T-helper 2 cell treated with Interferon-gamma antibody and Interleukin-4, amounts not matched to agents 5 μg/mL and 100 μg/mL, for 36 hours (primary cell): ENCODE measurements around the gene ADAMTS17.

Experiments
- DNase-seq: peaks from one replicate; pipeline ENCODE4 v3.0.0; 2021; ENCODE audit warnings: low spot score
- H3K27ac Mint-ChIP-seq: one replicate; pipeline ENCODE4 v1.8.0; 2021; ENCODE audit warnings: mild to moderate bottlenecking, mixed read lengths
- H3K27me3 Mint-ChIP-seq: one replicate; pipeline ENCODE4 v1.8.0; 2021; ENCODE audit warnings: low read depth, mixed read lengths
- H3K36me3 Mint-ChIP-seq: one replicate; pipeline ENCODE4 v1.8.0; 2021; ENCODE audit warnings: low read depth, mixed read lengths
- H3K4me1 Mint-ChIP-seq: one replicate; pipeline ENCODE4 v1.8.0; 2021; ENCODE audit warnings: low read depth, mixed read lengths
- H3K4me3 Mint-ChIP-seq: one replicate; pipeline ENCODE4 v1.8.0; 2022; ENCODE audit warnings: mild to moderate bottlenecking, moderate library complexity, mixed read lengths
- H3K9me3 Mint-ChIP-seq: one replicate; pipeline ENCODE4 v1.8.0; 2021; ENCODE audit warnings: mixed read lengths

The ADAMTS17 gene

DNA sequence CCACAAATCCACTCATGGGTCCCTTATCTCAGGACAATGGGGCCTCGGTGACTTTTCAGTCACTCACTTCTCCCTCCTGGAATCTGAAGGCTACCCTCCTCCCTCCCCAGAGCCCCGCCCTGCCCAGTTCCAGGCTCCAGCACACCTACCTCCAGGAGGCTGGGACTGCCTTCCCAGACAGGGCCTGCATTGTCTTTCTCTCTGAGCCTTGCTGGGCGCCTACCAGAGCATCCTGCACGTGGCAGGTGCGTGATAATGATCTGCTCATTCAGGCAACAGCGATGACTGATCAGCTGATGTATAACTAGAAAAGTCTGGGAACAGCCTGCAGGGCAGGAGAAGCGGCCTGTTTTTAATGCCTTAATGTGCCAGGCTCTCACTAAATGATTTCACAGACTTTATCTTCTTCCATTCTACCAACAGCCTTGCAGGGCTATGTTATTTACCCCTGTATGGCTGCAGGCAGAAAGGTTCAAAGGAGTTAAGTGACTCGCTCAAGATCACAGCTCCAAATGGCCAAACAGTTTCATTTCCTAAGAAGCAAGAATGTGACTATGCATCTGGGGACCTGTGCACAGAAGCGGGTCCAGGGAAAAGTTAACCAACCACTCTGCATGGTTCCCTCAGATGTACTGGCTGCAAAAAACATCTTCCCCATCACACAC, 6.3 kb downstream of the ADAMTS17 start:
- Mint-ChIP-seq H3K4me3 (no peak overlapping the region), H3K27ac (no peak overlapping the region)

GRCh38 chr15:100334905-100335304, 6.9 kb downstream of the ADAMTS17 start:
- H3K4me3 Mint-ChIP-seq, result no peak overlapping the region
- H3K4me1 Mint-ChIP-seq, result peaks cover 29% of the 10 kb centered on the region
- no peak overlapping the region for H3K27ac Mint-ChIP-seq
- peaks cover 22% of the 10 kb centered on the region for H3K27me3 Mint-ChIP-seq
- H3K36me3 Mint-ChIP-seq, result no peaks in the 10 kb centered on the region
- H3K9me3 Mint-ChIP-seq, result no peaks in the 10 kb centered on the region
- no peak for DNase-seq

More for the DNA sequence above, 6.3 kb downstream of the ADAMTS17 start:
- Mint-ChIP-seq H3K4me1 (peaks cover 24% of the 10 kb centered on the region), H3K9me3 (no peaks in the 10 kb centered on the region), H3K36me3 (no peaks in the 10 kb centered on the region), H3K27me3 (peaks cover 27% of the 10 kb centered on the region)
- DNase-seq, result no peak

- Mint-ChIP-seq H3K27me3 (peaks cover 19% of the 10 kb centered on the region), H3K27ac (no peak overlapping the region), H3K4me3 (no peak overlapping the region), H3K36me3 (no peaks in the 10 kb centered on the region), H3K4me1 (peaks cover 34% of the 10 kb centered on the region), H3K9me3 (no peaks in the 10 kb centered on the region)
- DNase-seq, result no peak
These were observed 7.3 kb downstream of the ADAMTS17 start for GRCh38 chr15:100334456-100334855.

- no peak for DNase-seq
- H3K9me3 Mint-ChIP-seq, result no peaks in the 10 kb centered on the region
- H3K27me3 Mint-ChIP-seq, result peaks cover 15% of the 10 kb centered on the region
- H3K27ac Mint-ChIP-seq, result no peak overlapping the region
- no peaks in the 10 kb centered on the region for H3K36me3 Mint-ChIP-seq
- H3K4me1 Mint-ChIP-seq, result peaks cover 35% of the 10 kb centered on the region
- no peak overlapping the region for H3K4me3 Mint-ChIP-seq
These were observed 7.8 kb downstream of the ADAMTS17 start for GRCh38 chr15:100334015-100334414.

- no peaks in the 10 kb centered on the region for H3K36me3 Mint-ChIP-seq
- DNase-seq, result no peak
- no peak overlapping the region for H3K4me3 Mint-ChIP-seq
- H3K4me1 Mint-ChIP-seq, result peaks cover 35% of the 10 kb centered on the region
- no peak overlapping the region for H3K27ac Mint-ChIP-seq
- no peaks in the 10 kb centered on the region for H3K9me3 Mint-ChIP-seq
- peaks cover 13% of the 10 kb centered on the region for H3K27me3 Mint-ChIP-seq
These were observed 8.5 kb downstream of the ADAMTS17 start for GRCh38 chr15:100333236-100333635.

DNA sequence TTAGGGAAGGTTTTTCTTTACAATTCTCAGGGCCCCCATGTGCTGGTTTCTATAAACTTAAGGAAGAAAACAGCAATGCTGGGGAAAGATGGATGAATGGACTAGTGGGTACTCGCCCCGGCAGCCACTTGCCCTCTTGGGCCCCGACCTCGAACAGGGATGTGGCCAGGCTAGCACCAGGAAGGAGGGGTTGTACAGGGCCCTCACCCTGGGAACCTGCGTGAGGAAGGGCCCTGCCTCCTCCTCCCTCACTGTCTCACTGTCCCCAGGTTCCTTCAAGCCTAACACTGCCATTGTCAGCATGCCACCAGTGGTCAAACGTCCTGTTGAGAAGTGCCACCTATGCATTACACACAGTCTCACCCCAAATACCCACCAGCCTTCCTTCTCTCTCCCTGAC, 9.1 kb downstream of the ADAMTS17 start:
- no peak for DNase-seq
- no peaks in the 10 kb centered on the region for H3K9me3 Mint-ChIP-seq
- H3K27ac Mint-ChIP-seq, result no peak overlapping the region
- H3K4me3 Mint-ChIP-seq, result no peak overlapping the region
- H3K27me3 Mint-ChIP-seq, result peaks cover 12% of the 10 kb centered on the region
- H3K4me1 Mint-ChIP-seq, result peaks cover 35% of the 10 kb centered on the region
- H3K36me3 Mint-ChIP-seq, result no peaks in the 10 kb centered on the region

GRCh38 chr15:100332231-100332630, 9.5 kb downstream of the ADAMTS17 start:
- peaks cover 10% of the 10 kb centered on the region for H3K27me3 Mint-ChIP-seq
- H3K9me3 Mint-ChIP-seq, result no peaks in the 10 kb centered on the region
- DNase-seq, result no peak
- no peaks in the 10 kb centered on the region for H3K36me3 Mint-ChIP-seq
- peaks cover 35% of the 10 kb centered on the region for H3K4me1 Mint-ChIP-seq
- H3K4me3 Mint-ChIP-seq, result no peak overlapping the region
- H3K27ac Mint-ChIP-seq, result no peak overlapping the region

DNA sequence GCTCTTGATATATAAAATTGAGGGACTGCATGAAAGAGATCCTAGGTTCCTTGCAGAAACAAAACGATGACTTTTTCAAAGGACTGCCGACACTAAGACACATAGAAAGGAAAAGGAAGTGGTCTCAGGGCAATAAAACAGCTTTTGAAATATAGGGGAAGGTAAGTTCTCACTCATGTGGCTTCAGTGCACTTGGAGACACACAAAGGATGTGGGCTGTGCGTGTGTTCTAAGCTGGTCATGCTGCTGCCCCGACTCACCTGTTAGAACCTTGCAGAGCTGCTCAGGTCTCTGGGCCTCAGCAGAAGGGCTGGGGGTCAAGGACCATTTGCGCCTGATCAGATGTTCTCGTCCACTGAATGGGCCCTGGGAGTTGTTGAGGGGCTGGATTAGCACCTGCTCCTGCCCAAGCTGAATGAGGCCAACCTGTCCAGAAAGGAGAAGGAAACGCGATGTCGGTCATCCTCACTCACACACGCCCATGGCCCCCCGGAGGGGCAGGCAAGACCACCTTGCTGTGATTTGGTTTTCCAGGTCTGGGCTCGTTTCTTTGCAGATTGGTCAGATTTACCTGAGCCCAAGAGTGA, 11.1 kb downstream of the ADAMTS17 start:
- no peaks in the 10 kb centered on the region for H3K36me3 Mint-ChIP-seq
- peak overlapping the region; percentile 57 for H3K4me3 Mint-ChIP-seq
- H3K27ac Mint-ChIP-seq, result peak overlapping the region; percentile 53
- no peaks in the 10 kb centered on the region for H3K9me3 Mint-ChIP-seq
- H3K27me3 Mint-ChIP-seq, result peaks cover 10% of the 10 kb centered on the region
- H3K4me1 Mint-ChIP-seq, result peaks cover 33% of the 10 kb centered on the region
- DNase-seq, result no peak

GRCh38 chr15:100330221-100330620, 11.6 kb downstream of the ADAMTS17 start:
- H3K4me1 Mint-ChIP-seq, result peaks cover 33% of the 10 kb centered on the region
- DNase-seq, result no peak
- no peaks in the 10 kb centered on the region for H3K36me3 Mint-ChIP-seq
- no peaks in the 10 kb centered on the region for H3K9me3 Mint-ChIP-seq
- peak overlapping the region; percentile 57 for H3K4me3 Mint-ChIP-seq
- peak overlapping the region; percentile 53 for H3K27ac Mint-ChIP-seq
- peaks cover 10% of the 10 kb centered on the region for H3K27me3 Mint-ChIP-seq

DNA sequence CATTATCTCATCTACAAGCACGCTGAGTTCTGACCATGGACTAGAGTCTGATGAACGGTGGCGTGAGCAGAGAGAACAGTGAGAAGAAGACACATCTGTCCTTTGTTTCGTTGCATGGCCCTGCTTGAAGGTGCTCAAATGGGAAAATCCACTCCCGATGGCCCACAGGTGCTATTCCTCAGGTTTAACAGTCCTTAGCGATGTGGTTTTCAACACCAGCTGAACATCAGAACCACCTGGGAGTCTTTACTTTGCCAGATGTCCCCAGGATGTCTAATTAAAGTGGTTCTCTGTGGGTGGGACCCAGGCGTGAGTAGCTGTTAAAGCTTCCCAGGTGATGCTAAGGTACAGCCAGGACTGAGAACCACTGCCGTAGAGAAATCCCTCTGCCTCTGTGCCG, 13.0 kb downstream of the ADAMTS17 start:
- H3K4me3 Mint-ChIP-seq, result no peak overlapping the region
- H3K9me3 Mint-ChIP-seq, result no peaks in the 10 kb centered on the region
- no peaks in the 10 kb centered on the region for H3K36me3 Mint-ChIP-seq
- H3K27ac Mint-ChIP-seq, result no peak overlapping the region
- peaks cover 25% of the 10 kb centered on the region for H3K4me1 Mint-ChIP-seq
- DNase-seq, result no peak
- H3K27me3 Mint-ChIP-seq, result peaks cover 13% of the 10 kb centered on the region

DNA sequence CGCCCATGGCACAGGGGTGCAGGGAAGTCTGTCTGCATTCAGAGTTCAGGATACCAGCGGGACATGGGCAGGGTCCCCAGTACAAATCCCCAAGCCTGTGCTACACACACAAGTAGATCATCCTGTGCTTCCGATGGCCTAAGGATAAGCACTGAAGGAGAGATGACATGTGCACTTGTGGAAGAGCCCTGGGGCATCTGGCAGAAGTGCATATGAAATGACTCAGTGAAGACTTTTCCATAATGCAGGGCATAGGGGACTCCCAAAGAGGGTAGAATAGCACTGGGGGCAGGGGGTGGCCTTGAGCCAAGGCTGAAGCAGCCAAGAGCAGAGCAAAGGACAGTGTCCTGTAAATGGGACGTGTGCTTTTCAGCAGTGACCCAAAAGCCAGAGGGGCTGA, 22.9 kb downstream of the ADAMTS17 start:
- Mint-ChIP-seq H3K27ac (no peak overlapping the region), H3K4me3 (no peak overlapping the region), H3K36me3 (no peaks in the 10 kb centered on the region), H3K4me1 (no peaks in the 10 kb centered on the region), H3K27me3 (no peaks in the 10 kb centered on the region), H3K9me3 (no peaks in the 10 kb centered on the region)
- no peak for DNase-seq

DNA sequence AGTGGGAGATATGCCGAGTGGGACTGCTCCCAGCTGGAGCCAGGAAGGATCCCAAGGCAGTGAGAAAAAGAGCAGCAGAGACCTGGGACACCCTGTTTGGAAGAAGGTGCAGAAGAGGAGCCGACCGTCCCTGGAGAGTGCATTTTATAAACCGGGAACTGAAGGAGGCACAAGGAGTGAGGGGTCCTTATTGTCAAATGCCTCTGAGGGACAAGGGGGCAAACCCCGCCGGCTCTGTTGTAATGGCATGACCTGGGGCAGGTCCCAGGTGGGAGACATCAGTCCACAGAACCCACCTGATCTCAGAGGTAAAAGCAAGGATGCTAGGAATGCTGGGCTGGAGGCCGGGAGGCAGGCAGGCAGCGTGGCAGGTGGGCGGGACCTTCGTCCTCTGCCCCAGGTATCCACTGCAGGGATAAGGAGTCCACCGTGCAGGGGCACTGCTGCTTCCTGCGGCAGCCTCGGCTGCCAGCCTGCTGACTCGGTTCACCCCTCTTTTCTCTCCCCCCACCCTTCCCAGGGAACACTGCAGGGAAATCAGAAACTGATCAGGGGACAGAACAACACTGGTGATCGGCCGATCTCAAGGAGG, 26.9 kb downstream of the ADAMTS17 start:
- H3K27me3 Mint-ChIP-seq, result no peaks in the 10 kb centered on the region
- H3K9me3 Mint-ChIP-seq, result no peaks in the 10 kb centered on the region
- no peaks in the 10 kb centered on the region for H3K4me1 Mint-ChIP-seq
- H3K4me3 Mint-ChIP-seq, result no peak overlapping the region
- H3K36me3 Mint-ChIP-seq, result no peaks in the 10 kb centered on the region
- no peak for DNase-seq
- H3K27ac Mint-ChIP-seq, result no peak overlapping the region

DNA sequence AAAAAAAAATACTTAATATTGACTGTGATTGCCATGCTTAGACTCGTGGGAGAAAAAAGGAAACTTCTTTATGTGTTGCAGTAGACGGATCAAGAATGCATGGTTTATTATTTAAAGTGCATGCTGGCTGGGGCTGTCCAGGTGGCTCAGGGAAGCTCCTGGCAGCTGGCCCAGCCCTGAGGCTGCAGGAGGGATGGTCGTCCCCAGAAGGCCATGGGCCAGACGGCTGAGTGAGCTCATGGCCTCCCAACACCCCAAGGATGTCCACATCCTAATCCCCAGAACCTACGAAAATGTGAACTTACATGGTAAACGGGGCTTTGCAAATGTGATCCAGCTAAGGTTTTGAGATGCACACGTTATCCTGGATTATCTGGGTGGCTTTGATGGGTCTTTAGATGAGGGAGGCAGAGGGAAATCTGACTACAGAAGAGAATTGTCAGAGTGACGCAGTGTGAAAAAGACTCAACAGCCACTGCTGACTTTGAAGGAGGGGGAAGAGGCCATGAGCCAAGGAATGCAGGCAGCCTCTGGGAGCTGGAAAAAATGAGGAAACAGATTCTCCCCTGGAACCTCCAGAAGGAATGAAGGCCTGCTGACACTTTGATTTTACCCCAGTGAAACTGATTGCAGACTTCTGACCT, 29.8 kb downstream of the ADAMTS17 start:
- no peak overlapping the region for H3K4me3 Mint-ChIP-seq
- H3K27ac Mint-ChIP-seq, result no peak overlapping the region
- no peak for DNase-seq
- H3K27me3 Mint-ChIP-seq, result peaks cover 4% of the 10 kb centered on the region
- H3K4me1 Mint-ChIP-seq, result no peaks in the 10 kb centered on the region
- H3K36me3 Mint-ChIP-seq, result no peaks in the 10 kb centered on the region
- no peaks in the 10 kb centered on the region for H3K9me3 Mint-ChIP-seq

DNA sequence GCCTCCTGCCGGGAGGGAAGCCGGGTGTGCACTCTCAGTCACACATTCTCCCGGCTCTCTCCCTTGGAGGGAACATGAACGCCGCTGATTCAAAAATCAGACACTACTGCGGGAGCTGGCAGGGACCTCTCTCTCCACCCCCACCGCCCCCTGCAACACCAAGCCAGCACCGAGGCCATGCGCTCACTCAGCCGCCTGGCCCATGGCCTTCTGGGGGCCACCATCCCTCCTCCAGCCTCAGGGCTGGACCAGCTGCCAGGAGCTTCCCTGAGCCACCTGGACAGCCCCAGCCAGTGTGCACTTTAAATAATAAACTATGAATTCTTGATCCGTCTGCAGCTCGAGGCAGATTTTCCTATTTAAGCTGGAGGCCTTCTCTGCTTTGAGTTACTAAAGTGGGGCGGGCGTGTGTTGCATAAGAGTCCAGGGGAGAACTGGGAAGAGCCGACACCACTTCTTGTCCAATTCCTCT, 30.6 kb downstream of the ADAMTS17 start:
- Mint-ChIP-seq H3K27ac (no peak overlapping the region), H3K4me1 (no peaks in the 10 kb centered on the region), H3K36me3 (no peaks in the 10 kb centered on the region), H3K27me3 (peaks cover 7% of the 10 kb centered on the region), H3K9me3 (no peaks in the 10 kb centered on the region), H3K4me3 (no peak overlapping the region)
- no peak for DNase-seq
